Raji (cell line): ENCODE measurements around the gene CDH15.

Experiments
- POLR2A ChIP-seq: IDR thresholded peaks from 2 replicates; pipeline ENCODE4 v1.6.1; 2011; ENCODE audit warnings: low read depth, low read length, control low read depth; ENCODE audit not compliant: insufficient read depth

Gene CDH15

GRCh38 chr16:89195521-89196171 is 24.1 kb downstream of the CDH15 start:
- no peak for TF ChIP-seq POLR2A

GRCh38 chr16:89197033-89197632 is 25.6 kb downstream of the CDH15 start:
- TF ChIP-seq POLR2A = no peak

- no peak for TF ChIP-seq POLR2A
Observed at GRCh38 chr16:89197633-89198416, 26.3 kb downstream of the CDH15 start.

GRCh38 chr16:89198417-89199240 is 27.1 kb downstream of the CDH15 start:
- TF ChIP-seq POLR2A = no peak

GRCh38 chr16:89199241-89200123 is 27.9 kb downstream of the CDH15 start:
- TF ChIP-seq POLR2A = no peak

GRCh38 chr16:89200124-89200849 is 28.7 kb downstream of the CDH15 start, which contains the start of gene SLC22A31:
TSS of gene SLC22A31 (minus strand) at chr16:89200537. CDS start at chr16:89200501, 36 bp downstream.
- TF ChIP-seq POLR2A = no peak

- no peak for TF ChIP-seq POLR2A
Observed at GRCh38 chr16:89200850-89201411, 29.4 kb downstream of the CDH15 start.

- no peak for TF ChIP-seq POLR2A
Observed at GRCh38 chr16:89201439-89202377, 30.2 kb downstream of the CDH15 start.

- no peak for TF ChIP-seq POLR2A
Observed at GRCh38 chr16:89202422-89203215, 31.1 kb downstream of the CDH15 start.

GRCh38 chr16:89207993-89208392 is 36.4 kb downstream of the CDH15 start:
- no peak for TF ChIP-seq POLR2A

- no peak for TF ChIP-seq POLR2A
Observed at GRCh38 chr16:89209522-89210044, 38.0 kb downstream of the CDH15 start.

- no peak for TF ChIP-seq POLR2A
Observed at GRCh38 chr16:89210165-89210903, 38.8 kb downstream of the CDH15 start.
